HEK293 (cell line): ENCODE results near the gene KLC1.

Source experiments
- CTCF ChIP-seq: fragments of 450-650 bp; formaldehyde crosslinking; IDR thresholded peaks from 2 replicates; pipeline ENCODE4 v1.5.1; 2016; ENCODE audit warnings: missing biosample characterization, missing genetic modification characterization
- PBX3 ChIP-seq: sonication (generic); formaldehyde crosslinking; IDR thresholded peaks from 2 replicates; pipeline ENCODE4 v1.8.1; 2022; ENCODE audit warnings: mild to moderate bottlenecking, moderate library complexity, missing genetic modification reagents
- ZFHX2 ChIP-seq: fragments of 450-650 bp; formaldehyde crosslinking; conservative IDR thresholded peaks from 2 replicates; pipeline ENCODE4 v1.5.1; 2016; ENCODE audit warnings: missing biosample characterization, missing genetic modification characterization
- ZNF76 ChIP-seq: fragments of 450-650 bp; formaldehyde crosslinking; IDR thresholded peaks from 2 replicates; pipeline ENCODE4; 2016; ENCODE audit warnings: low read depth, missing biosample characterization, missing genetic modification characterization, borderline replicate concordance

- TF ChIP-seq CTCF (no peak), ZFHX2 (tag by site-specific recombination) (no peak), ZNF76 (tag by site-specific recombination) (no peak), PBX3 (CRISPR knock-in tag) (no peak)
These were observed 113.7 kb downstream of the KLC1 start for GRCh38 chr14:103742499-103743255.
